ENCODE data around the gene CCDC71L. TPM values are rescaled to one million over a fixed set of nuclear protein-coding genes. Genes with fewer than 3 reads are reported as not detected.

The CCDC71L gene
- polyA plus RNA-seq, 4 donors: 7.0 to 11.8 (median 8.2) TPM

DNA sequence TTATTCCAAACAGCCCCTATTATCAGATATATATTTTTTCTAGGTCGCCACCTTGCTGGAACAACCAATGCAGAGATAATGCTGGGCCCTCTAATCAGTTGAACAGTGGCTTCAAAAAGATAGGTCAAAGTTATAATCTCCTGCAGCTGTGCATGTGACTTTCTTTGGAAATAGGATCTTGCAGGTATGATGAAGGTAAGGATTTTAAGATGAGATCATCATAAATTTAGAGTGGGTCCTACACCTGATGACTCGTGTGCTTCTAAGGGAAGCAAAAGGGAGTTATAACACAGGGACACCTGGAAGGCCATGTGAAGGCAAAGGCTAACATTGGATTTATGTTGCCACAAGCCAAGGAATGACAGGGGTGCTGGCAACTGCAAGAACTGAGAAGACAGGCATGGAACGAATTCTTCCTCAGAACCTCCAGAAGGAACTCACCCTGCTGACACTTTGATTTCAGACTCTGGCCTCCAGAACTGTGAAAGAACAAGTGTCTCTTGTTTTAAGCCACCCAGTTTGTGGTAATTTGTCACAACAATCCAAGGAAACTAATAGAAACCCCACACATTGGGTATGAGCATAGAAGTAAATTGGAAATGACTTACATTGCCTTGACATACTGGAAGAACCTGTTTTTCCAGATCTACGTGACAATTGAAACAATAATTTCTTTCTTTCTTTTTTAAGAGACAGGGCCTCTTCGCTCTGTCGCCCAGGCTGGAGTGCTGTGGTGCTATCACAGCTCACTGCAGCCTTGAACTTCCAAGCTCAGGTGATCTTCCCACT, 34.4 kb downstream of the CCDC71L start:
- no peak for DNase-seq (ENCODE audit: low read depth in 4 of 4, low spot score in 2 of 4)

DNA sequence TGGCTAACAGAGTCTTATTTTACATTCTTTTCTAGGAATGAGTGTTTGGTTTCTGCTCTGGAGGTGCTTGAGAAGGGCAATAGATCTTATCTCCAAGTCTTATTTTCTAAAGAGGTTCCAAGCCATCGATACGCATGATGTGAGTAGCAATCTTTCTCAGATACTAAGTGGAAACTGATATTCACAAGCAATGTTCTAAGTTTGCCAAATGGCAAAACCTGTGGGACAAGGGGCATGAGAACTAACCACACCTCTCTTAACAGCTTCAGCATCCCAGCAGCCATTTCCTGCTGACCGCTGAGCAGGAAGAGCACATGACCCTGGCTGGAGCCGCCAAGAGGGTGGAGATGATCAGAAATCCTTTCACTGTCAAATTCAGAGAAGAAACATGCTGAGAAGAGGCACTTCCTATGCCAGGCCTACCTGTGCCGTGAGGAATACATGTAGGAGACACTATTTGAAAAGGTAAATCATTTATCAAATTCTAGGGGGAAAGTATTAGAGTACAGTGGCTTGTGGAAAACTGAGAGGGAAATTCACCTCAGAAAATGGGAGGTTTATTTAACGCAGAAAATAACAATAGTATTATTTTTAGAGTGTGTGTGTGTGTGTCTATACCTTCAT, 35.2 kb downstream of the CCDC71L start:
- no peak for DNase-seq (ENCODE audit: low read depth in 4 of 4, low spot score in 2 of 4)

DNA sequence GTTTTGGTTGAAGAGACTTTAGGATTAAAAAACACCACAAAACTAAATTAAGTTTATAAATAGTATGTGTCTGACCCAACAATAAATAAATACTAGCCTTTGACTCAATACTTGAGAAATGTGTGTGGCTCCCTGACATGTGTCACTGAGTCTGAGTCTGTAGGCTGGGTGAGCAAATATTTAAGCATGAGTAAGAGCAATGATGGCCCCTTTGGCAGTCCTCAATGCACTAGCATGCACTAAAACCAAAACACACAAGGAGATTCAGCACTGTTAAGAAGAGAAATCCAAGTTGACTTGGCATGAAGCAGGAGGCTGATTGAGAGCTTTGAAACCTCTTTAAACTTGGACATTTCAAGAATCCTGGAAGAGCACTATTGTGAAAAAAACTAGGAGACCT, 37.1 kb downstream of the CCDC71L start:
- DNase-seq (ENCODE audit: low read depth in 4 of 4, low spot score in 2 of 4): no peak

DNA sequence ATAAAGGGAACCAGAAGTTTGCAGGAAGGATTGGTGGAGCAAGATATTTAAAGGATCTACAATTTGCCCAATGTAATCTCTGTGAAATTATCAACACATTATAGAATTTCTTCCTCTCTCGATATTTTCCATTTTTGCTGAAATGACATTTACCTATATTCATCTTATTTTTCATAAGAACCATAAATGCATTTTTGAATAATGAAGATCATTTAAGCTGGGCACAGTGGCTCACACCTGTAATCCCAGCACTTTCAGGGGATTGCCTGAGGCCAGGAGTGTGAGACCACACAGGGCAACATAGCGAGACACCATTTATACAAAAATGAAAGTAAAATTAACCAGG, 37.7 kb downstream of the CCDC71L start:
- DNase-seq (ENCODE audit: low read depth in 4 of 4, low spot score in 2 of 4): no peak

DNA sequence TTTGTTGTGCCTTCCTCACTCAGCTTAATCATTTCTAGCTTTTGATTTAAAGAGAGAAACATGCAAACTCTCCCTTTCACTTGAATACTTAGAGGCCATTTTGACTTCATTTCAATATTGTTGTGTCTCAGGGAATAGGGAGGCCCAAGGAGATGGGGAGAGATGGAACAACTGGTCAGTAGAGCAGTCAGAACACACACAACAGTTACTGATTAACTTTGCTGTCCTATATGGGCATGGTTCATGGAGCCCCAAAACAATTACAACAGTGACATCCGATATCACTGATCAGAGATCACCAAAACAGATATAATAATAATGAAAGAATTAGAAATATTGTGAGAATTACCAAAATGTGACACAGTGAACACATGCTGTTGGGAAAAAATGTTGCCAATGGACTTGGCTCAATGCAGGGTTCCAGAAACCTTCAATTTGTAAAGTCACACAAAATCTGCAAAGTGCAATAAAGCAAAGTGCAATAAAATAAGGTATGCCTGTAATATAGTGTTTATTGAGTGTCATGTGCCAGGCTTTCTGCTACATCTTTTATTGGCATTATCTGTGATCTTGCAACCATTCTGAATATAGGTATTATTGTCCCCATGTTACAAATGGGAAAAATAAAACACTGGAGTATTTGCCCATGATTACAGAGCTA, 38.2 kb downstream of the CCDC71L start:
- no peak for DNase-seq (ENCODE audit: low read depth in 4 of 4, low spot score in 2 of 4)

DNA sequence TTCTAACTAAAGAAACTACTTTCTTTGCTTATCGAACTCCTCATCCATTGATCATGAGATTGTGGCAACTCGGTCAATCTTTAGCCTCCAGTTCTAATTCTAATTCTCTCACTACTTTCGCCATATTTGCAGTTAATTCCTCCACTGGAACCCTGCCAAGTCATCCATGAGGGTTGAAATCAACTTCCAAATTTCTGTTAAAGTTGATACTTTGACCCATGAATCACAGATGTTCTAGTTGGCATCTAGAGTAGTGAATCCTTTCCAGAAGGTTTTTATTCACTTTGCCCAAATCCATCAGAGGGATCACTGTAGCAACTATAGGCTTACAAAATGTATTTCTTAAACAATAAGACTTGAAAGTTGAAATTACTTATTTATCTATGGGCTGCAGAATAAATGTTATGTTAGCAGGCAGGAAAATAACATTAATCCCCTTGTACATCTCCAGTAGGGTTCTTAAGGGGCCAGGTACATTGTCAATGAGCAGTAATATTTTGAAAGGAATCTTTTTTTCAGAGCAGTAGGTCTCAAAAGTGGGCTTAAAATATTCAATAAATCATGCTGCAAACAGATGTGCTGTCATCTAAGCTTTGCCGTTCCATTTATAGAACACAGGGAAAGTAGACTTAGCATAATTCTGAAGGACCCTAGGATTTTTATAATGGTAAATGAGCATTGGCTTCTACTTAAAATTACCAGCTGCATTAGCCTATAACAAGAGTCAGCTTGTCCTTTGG, 39.4 kb downstream of the CCDC71L start:
- no peak for DNase-seq (ENCODE audit: low read depth in 4 of 4, low spot score in 2 of 4)

DNA sequence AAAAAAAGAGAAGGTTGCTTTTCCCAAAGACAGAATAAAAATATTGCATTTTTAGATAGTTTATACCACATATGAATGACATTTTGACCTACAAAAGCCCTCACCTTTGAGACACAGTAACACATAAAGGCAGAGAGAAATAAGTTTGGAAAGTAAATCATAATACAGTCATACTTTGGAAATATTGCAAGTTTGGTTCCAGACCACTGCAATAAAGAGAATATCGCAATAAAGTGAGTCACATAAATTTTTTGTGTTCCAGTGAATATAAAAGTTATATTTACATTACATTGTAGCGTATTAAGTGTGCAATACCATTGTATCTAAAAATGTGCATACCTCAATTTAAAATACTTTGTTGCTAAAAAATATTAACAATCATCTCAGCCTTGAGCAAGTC, 40.3 kb downstream of the CCDC71L start:
- DNase-seq (ENCODE audit: low read depth in 4 of 4, low spot score in 2 of 4): no peak

DNA sequence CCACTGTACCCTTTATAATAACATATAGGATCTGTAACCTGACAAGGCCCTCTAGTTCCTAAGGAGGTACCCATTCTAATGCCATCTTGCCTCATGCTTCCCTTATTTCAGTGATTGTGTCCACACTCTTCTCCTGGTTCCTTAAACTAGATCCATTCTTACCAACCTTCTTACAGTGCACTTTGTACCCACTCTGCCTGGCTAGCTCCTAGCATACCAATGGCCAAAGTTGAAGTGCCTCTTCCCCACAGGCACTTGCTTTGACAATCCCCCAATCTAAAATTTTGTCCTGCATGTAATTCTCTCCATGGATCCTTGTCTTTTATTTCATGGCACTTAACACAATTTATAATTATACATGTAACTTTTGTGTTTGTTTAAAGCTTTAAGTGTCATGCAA, 40.9 kb downstream of the CCDC71L start:
- DNase-seq (ENCODE audit: low read depth in 4 of 4, low spot score in 2 of 4): no peak

DNA sequence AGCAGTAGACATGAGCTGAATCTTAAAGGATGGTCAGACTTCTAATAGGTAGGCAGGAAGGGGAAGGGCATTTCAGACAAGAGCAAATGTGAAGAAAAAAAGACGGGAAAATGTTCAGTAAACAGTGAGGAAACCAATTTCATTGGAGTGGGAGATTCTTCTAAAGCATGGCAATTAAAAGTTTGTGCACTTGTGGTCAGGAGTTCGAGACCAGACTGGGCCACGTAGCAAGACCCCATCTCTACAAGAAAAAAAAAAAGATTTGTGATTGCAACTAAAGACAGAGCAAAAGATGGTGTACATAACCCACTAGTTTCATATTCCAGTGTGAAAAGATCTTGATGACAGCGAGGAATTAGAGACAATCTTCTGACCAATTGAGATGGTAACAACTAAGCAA, 41.7 kb downstream of the CCDC71L start:
- DNase-seq (ENCODE audit: low read depth in 4 of 4, low spot score in 2 of 4): no peak

DNA sequence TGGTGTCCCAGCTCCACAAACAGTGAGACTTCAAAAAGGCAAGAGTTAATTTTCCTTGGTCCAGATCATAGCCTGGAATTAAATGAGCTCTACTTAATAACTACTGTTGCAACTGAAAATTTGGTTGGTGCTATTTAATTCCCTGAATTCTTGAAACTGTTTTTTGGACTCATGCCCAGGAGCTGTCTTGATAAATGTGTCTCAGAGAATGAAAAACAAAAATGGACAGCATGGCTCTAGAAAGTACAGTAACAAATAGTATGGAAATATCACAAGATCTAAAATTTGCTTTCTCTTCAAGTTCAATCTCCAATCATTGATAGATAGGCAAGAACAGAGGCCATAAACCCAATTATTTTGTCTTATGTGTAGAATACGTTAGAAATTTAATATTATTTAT, 42.5 kb downstream of the CCDC71L start:
- DNase-seq (ENCODE audit: low read depth in 4 of 4, low spot score in 2 of 4): peak in 2 of 4 donors; percentile 19 to 38

DNA sequence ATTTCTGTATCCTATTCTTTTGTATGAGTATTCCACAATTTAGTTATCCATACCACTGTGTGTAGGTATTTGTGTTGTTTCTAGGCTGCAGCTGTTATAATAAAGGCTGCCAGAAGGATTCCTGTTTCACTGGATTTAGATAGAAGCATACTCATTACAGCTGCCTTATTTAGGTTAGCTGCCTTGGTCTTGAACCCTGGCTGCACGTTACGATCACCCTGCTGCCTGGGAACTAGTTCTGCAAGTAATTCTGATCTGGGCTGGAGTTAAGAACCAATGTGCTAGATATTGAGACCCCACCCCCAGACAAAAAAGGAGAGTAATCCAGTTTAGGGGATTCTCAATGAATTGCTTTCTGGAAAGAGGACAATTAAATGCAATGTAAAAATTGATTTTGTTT, 43.1 kb downstream of the CCDC71L start:
- no peak for DNase-seq (ENCODE audit: low read depth in 4 of 4, low spot score in 2 of 4)

DNA sequence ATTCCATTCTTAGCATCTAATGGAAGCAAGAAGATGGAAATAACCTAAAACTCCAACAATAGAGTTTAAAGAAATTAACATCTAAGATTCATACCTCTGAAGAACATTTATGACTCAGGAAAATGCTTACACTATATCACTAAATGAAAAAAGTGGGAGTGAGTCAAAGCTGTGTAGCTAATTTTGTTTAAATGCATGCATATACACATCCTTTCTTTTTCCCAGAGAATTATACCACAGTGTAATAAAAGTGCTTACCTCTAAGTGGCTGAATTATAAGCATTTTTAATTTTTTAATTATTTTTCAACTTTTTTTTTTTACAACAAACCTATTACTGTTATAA, 44.3 kb downstream of the CCDC71L start:
- DNase-seq (ENCODE audit: low read depth in 4 of 4, low spot score in 2 of 4): no peak

DNA sequence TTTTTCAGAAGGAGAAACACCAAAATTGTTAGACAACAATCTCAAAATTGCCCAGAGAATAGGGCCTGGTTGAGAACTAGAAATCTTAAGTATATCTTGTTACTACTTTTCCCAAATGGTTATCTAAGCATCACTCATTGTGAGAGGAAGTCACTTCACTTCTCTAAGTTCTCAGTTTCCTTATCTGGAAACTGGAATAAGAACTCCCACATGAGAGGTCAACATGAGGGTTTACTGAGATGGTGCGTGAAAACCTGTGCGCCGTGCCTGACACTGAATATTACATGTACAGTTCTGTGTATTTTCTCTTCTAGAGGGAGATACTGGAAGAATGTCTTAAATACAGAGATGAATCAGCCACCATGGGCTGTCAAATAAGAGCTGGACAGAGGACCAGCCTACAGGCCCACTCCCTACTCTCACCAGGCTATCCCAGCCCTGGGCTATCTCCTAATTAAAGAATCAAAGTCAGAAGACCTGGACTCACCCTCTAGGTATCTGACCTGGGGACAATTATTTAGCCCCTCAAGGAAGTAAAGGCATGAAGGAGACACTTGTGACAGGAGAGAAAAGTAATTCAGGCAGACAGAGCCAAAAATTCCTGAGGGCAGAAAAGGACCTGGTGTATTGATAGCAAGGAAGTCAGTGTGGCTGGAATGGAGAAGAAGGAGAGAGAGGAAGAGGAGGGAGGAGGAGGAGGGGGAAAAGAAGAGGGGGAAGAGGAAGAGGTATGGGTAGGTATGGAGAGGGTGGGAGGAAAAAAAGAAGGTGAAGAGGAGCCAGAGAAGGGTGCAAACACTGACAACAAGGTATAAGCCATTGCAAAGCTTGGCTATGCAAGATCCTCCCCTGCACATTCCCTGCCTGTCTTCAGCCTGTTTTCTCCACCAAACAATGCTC, 44.9 kb downstream of the CCDC71L start:
- DNase-seq (ENCODE audit: low read depth in 4 of 4, low spot score in 2 of 4): no peak

DNA sequence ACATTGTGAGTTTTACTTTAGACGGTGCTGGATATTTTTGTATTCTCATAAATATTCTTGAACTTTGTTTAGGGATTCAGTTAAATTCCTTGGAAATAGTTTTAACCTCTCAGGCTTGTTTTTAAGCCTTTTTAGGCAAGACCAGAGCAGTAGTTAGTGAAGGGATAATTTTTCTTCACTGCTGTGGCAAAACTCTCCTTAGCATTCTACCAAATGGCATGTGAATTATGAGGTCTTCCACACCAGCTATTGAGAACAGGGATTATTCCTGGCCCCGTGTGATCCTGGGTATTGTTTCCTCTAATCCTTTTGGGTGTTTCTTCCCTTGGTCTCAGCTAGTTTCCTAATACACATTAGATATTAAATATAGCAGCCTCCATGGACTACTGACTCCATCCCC, 46.2 kb downstream of the CCDC71L start:
- DNase-seq (ENCODE audit: low read depth in 4 of 4, low spot score in 2 of 4): no peak

DNA sequence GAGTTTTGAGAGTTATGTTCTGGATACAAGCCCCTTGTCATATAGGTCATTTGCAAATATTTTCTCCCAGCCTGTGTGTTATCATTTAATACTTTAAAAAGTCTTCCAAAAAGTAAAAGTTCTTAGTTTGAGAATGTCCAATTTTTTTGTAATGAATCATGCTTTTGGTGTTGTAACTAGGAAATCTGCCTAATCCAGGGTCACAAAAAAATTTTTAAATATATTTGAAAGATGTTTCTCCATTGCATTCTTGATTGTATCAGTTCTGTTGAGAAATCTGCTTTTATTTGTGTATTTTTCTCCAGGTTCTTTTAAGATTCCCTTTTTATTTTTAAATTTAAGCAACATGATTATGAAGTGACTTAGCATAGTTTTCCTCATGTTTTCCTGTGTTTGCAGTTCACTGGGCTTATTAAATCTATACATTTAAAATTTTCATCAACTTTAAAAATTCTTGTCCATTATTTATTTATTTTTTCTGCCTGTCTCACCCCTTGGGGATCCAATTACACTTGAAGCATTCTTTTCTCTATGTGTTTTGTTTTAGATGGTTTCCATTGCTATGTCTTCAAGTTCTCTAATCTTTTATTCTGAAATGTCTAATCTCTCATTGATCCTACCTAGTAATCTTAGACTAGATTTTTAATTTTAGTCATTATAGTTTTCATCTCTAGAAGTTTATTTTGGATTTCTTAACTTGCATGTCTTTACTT, 47.0 kb downstream of the CCDC71L start:
- DNase-seq (ENCODE audit: low read depth in 4 of 4, low spot score in 2 of 4): no peak

DNA sequence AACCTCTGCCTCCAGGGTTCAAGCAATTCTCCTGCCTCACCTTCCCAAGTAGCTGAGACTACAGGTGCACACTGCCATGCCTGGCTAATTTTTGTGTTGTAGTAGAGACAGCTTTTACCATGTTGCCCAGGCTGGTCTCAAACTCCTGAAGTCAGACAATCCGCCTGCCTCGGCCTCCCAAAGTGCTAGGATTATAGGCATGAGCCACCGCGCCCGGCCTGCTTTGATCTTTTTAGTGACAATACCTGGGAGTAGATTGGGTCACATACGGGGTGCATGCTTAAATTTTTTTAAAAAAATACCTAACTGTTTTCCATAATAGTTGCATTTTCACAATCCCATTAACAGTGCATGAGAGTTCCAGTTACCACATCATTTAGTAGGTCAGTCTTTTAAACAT, 47.7 kb downstream of the CCDC71L start:
- DNase-seq (ENCODE audit: low read depth in 4 of 4, low spot score in 2 of 4): no peak

DNA sequence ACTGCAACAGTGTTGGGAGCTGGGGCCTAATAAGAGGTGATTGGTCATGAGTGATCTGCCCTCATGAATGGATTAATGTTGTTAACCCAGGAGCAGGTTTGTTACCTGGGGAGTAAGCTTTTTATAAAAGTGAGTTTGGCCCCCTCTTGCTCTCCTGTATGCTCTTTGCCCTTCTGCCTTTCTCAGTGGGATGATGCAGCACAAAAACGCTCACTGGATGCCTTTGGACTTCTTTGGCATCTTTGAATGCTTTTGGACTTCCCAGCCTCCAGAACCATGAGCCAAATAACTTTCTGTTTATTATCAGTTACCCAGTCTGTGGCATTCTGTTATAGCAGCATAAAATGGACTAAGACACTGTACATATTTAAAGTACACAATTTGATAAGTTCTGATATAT, 48.5 kb downstream of the CCDC71L start:
- no peak for DNase-seq (ENCODE audit: low read depth in 4 of 4, low spot score in 2 of 4)

DNA sequence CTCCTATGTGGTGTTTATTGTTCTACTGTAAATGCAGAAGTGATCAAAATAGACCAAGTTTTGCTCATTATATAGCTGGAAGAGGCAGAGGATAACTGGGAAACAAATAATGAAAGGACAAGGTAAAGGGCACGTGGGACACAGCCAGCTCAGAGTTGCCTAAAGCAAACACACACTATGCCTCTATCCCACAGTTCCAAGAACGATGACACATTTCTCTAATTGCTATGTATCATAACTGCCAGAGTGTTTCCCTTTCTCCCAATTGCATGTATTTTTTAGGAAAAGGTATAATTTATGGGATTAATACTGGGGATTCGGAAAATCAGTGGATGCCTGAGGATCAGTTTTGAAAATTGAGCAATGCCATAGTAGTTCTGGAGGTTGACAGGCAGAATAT, 49.0 kb downstream of the CCDC71L start:
- no peak for DNase-seq (ENCODE audit: low read depth in 4 of 4, low spot score in 2 of 4)

DNA sequence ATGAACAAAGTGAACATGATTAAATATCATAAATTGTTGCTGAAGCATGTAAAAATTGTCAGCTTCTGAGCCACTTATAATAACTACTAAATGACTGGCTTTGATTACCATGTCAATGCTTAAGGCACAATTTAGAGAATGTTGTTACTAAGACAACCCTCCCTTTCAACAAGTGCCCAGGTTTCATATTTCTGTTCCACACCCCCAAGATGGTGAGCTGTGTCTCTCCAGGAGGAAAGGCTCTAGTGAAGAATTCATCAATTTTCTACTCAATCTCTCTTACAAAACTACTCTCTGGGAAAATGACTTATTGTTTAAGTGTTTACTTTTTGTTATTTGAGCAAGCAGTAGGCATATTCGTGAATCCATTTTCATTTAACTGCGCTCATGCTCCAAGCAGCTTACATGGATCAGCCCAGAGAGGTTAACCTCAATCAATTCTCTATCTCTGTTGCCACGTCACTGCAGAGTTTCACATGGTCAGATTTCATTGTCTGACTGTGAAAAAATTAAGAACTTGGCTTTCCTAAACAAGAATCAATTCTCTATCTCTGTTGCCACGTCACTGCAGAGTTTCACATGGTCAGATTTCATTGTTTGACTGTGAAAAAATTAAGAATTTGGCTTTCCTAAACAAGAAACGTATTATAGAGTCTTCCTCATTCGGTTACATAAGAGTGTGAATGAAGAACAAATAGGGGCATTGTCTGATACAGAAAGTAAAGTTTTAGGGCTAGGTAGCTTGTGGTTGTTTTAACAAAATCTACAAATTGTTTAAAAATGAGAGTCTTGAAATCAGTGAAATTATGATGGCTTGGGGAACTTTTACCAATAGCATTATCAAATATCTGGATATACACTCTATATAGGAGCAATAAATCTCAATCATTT, 49.7 kb downstream of the CCDC71L start:
- DNase-seq (ENCODE audit: low read depth in 4 of 4, low spot score in 2 of 4): no peak
